LNCAP (cell line): ENCODE measurements around the gene OR8K1.

ENCODE experiments used
- TF ChIP-seq, protein P1 (sequence below): fragments of 450-650 bp; IDR thresholded peaks from 2 replicates; pipeline ENCODE4 v1.5.1; 2017; ENCODE audit warnings: mild to moderate bottlenecking

The OR8K1 gene

GRCh38 chr11:56375324-56375723, 29.5 kb downstream of the OR8K1 start, which contains the start of gene OR8U1:
Gene OR8U1 (plus strand): TSS chr11:56375624. CDS start chr11:56375624, 0 bp downstream.
- TF ChIP-seq, protein P1, sequence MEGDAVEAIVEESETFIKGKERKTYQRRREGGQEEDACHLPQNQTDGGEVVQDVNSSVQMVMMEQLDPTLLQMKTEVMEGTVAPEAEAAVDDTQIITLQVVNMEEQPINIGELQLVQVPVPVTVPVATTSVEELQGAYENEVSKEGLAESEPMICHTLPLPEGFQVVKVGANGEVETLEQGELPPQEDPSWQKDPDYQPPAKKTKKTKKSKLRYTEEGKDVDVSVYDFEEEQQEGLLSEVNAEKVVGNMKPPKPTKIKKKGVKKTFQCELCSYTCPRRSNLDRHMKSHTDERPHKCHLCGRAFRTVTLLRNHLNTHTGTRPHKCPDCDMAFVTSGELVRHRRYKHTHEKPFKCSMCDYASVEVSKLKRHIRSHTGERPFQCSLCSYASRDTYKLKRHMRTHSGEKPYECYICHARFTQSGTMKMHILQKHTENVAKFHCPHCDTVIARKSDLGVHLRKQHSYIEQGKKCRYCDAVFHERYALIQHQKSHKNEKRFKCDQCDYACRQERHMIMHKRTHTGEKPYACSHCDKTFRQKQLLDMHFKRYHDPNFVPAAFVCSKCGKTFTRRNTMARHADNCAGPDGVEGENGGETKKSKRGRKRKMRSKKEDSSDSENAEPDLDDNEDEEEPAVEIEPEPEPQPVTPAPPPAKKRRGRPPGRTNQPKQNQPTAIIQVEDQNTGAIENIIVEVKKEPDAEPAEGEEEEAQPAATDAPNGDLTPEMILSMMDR = no peak

DNA sequence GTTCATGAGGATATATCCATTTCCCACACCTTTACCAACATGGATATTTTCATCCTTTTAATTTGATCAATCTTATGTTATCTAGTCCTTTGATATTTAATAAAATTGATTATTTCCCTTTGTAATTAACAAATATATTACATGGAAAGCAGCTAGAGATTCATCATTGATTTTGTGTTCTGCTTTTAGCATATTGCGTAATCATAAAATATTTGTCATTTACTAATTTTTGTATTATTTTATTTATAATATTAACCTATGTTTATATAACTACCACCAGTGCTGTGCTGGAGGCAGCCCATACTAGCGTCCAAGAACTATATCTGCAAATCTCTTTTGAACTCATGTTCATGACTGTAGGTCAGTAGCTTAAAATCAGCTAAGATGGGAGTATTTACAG, 34.3 kb downstream of the OR8K1 start:
- TF ChIP-seq, protein P1 = no peak

GRCh38 chr11:56394381-56394780, 48.5 kb downstream of the OR8K1 start:
- TF ChIP-seq, protein P1 = no peak

DNA sequence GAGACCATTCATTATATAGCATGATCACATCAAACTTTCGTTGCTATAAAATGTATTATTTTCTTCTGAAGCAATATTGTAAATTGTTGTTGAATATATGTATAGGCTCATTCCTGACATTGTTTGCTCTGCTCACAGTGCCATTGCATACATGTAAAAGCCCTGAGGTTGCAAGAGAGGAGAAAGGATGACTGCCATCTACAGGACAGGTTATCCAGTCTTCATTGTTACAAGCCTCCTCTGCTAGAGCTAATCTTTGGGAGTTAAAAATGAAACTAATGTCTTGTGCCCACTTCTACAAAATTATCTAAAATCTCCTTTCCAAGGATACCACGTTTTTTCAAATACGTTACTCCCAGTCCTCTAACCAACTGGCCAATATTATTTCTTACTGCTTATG, 50.2 kb downstream of the OR8K1 start:
- TF ChIP-seq, protein P1 = peak; percentile 38
